ENCODE data around the gene SLC30A5.

- TF ChIP-seq CTCF (IDR thresholded peaks at IDR 0.05; ENCODE audit: insufficient read depth, low read depth, low read length) (no peak), EZH2 (IDR thresholded peaks at IDR 0.05; ENCODE audit: insufficient read depth, low read length) (no peak)
Observed at GRCh38 chr5:69138766-69139165, 45.0 kb downstream of the SLC30A5 start.

Measured in astrocyte (in vitro differentiated cells and primary cell).